ENCODE results near the gene ERBIN. TPM values are rescaled to one million over a fixed set of nuclear protein-coding genes. Genes with fewer than 3 reads are reported as not detected.
"Not testable (repeated sequence)": the region's sequence is repeated elsewhere in the genome, so short reads cannot be mapped to it uniquely, and the experiment has no call there.

The ERBIN gene
- total RNA-seq, 1 donor from 2014 or later, result 95.0 TPM

DNA sequence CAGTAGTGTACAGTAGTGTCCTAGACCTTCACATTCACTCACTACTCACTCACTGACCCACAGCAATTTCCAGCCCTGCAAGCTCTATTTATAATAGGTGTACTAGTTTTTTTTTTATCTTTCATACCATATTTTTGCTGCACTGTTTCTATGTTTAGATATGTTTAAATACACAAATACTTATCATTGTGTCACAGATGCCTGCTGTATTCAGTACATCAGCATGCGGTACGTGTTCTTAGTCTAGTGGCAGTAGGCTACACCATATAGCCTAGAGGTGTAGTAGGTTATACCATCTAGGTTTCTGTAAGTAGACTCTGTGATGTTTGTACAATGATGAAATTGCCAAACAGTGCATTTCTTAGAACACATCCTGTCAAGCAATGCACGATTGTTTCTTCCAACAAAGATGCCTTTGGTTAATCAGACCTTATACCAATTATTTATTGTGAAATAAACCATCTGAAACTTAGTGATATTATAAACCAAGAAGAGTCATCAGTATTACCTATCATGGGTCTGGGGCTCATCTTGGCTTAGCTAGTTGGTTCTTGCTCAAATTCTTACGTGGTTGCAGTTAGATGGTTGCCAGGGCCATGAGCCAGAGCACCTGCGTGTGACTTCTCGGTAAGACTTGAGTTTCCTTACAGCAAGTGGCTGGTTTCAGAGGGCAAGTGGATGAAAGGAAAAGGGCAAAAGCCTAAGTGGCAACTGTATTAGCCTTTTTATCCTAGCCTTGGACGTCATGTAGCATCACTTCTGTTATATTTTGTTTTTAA, 41.1 kb downstream of the ERBIN start:
- DNase-seq, result no peak

GRCh38 chr5:65969539-65970393, 43.4 kb downstream of the ERBIN start:
- DNase-seq, result no peak

- no peak for DNase-seq
These were observed 44.3 kb downstream of the ERBIN start for GRCh38 chr5:65970481-65971367.

DNA sequence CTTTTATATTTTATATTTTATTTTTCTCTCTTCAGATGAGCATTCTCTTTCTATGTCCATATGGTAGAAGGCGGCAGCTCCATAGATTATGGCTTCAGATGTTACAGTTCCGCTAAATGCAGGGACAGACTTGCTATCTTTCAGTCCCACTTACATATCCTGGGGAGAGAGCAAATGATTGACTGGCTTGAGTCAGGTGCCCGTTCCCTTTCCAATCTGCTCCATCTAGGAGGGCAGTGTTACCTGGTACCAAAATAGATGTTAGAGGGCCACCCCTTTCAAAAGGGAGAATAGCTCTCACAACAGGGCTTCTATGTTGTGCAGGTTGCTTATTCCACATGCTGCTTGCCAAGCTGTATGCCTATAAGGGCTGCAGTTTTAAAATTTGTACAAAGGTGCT, 45.3 kb downstream of the ERBIN start:
- DNase-seq, result no peak

- DNase-seq, result not testable (repeated sequence)
These were observed 46.5 kb downstream of the ERBIN start for GRCh38 chr5:65972896-65973295.

DNA sequence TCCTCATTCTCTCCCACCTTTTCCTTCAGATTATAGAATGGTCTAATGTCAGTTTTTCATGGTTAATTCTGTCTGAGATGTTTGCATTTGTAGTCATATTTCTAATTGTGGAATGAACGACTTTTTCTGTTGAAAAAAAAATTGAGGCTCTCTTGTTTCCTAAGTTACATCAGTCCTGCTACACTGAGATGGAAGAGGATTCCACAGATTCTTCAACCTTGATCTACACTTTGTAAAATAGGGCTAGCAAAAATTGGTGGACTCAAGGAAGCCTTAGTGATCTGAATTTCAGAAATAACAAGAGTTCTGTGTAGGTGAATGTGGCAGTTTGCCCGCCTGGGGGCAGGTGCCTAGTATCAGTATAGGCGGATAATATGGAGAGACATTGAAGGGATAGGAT, 51.9 kb downstream of the ERBIN start:
- DNase-seq, result no peak

- DNase-seq, result no peak
These were observed 55.2 kb downstream of the ERBIN start for GRCh38 chr5:65981548-65981947.

GRCh38 chr5:65981969-65982619, 55.7 kb downstream of the ERBIN start:
- no peak for DNase-seq

DNA sequence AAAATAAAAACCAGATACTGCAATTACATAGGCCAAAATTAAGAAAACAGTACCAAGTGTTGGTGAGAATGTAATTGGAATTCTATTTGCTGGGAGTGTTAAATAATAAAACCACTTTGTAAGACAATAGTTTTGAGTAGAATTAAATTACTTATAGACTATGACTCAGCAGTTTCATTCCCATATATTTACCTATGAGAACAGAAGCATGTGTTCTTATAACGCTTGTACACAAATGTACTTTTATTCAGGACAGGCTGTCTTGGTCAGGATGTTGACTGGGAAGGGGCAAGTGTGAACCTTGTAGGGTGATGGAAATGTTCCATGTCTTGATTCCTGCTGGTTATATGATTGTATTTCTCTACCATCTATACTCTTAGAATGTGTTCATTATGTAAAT, 56.3 kb downstream of the ERBIN start:
- no peak for DNase-seq

- DNase-seq, result no peak
These were observed 57.9 kb downstream of the ERBIN start for GRCh38 chr5:65984098-65984885.

DNA sequence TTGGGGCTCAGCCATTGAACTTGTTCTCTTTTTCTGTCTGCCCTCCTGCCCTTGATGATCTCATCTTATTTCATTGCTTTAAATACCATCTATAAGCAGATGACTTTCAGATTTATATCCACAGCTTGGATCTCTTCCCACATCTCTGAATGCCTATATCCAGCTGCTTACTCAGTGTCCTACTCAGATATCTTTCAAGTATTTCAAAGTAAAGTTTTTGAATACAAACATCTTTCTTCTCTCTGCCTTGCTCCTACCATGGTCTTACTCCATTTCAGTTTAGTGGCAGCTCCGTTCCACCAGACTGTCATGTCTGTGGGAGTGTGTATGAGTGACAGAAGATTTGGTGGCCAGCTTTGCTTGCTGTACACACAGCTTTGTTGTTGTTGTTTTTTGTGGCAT, 59.7 kb downstream of the ERBIN start:
- DNase-seq, result peak; percentile 60

GRCh38 chr5:65986796-65987195, 60.4 kb downstream of the ERBIN start:
- no peak for DNase-seq

DNA sequence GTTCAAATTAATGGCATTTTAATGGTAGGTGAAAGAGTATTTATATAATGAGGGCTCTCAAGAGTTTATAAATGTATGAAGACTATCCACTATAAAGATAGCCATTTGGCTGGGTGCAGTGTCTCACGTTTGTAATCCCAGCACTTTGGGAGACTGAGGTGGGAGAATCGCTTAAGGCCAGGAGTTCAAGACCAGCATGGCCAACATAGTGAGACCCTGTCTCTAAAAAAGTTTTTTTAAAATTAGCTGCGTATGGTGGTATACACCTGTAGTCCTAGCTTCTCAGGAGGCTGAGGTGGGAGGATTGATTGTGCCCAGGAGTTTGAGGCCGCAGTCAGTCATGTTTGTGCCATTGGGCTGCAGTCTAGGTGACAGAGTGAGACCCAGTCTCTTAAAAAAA, 61.6 kb downstream of the ERBIN start:
- DNase-seq, result no peak

DNA sequence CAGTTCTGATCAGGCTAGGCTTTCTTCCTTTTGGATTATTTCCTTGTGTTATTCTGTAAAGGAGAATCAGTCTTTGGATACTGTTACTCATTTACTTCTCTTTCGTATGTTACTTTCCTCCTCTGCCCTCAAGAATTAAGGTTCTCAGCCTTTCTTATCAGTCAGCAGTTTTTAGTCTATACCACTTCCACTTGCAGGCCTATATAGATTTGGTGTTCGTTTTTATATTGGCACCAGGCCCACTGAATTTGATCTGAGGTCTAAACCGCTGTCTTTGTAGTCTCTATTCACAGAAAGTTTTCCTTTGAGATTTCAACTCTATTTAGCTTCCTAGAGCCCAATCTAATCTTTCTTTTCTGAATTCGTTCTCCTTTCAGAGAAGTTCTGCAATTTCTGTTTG, 62.8 kb downstream of the ERBIN start:
- no peak for DNase-seq

DNA sequence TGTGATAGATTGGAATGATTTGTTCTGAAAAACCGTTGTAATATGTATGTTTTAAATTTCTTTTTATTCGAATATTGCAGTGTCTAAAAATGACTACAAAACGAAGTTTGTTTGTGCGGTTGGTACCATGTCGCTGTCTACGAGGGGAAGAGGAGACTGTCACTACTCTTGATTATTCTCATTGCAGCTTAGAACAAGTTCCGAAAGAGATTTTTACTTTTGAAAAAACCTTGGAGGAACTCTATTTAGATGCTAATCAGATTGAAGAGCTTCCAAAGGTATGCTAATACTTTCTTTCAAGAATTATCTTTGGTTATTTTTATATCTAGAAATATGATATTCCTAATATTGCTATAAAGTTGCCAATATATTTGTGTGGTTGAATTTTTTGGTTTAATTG, 66.3 kb downstream of the ERBIN start:
- no peak for DNase-seq

GRCh38 chr5:65994117-65994786, 67.9 kb downstream of the ERBIN start:
- DNase-seq, result no peak

DNA sequence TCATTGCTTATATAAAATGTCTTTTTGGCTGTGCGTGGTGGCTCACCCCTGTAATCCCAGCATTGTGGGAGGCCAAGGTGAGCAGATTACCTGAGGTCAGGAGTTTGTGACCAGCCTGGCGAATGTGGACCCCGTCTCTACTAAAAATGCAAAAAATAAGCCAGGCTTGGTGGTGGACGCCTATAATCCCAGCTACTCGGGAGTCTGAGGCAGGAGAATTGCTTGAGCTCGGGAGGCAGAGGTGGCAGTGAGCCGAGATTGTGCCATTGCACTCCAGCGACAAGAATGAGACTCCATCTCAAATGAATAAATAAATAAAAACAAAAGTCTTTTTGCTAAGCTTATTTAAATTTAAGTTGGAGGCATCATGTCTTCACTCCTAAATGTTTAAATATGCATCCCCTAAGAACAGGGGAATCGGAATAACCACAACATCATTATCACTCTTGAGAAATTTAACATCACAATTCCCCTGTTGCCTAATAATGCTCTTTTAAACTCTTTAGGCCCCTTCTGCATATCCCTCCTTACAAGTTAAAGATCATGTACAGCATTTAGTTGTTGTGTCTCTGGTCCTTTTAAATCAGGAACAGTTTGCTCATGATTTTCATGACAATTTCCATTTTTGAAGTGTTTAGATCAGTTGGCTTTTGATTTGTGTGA, 72.8 kb downstream of the ERBIN start:
- no peak for DNase-seq

DNA sequence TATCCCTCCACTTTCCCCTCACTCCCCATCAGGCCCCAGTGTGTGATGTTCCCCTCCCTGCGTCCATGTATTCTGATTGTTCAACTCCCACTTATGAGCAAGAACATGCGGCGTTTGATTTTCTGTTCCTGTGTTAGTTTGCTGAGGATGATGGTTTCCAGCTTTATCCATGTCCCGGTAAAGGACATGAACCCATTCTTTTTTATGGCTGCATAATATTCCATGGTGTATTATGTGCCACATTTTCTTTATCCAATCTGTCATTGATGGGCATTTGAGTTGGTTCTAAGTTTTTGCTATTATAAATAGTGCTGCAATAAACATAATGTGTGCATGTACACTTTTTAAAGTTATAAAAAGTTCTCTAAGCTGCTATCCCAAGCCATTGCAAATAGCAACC, 75.6 kb downstream of the ERBIN start:
- no peak for DNase-seq

- DNase-seq, result no peak
These were observed 76.0 kb downstream of the ERBIN start for GRCh38 chr5:66002415-66002814.

GRCh38 chr5:66004216-66004615, 77.8 kb downstream of the ERBIN start:
- DNase-seq, result no peak
